ENCODE measurements around the gene PCK1. TPM values are rescaled to one million over a fixed set of nuclear protein-coding genes. Genes with fewer than 3 reads are reported as not detected.

Gene PCK1
- total and polyA plus RNA-seq, 2 experiments from 2014 or later = not detected

- Histone ChIP-seq H3K4me2 (ENCODE audit: unreplicated experiment) (no peak overlapping the region), H3K4me3 (no peak overlapping the region), H3K9me2 (ENCODE audit: insufficient read depth) (no peaks in the 10 kb centered on the region), H4K20me1 (ENCODE audit: insufficient read depth) (no peaks in the 10 kb centered on the region), H3K27ac (no peak overlapping the region), H3K36me3 (ENCODE audit: low read depth) (no peaks in the 10 kb centered on the region), H2AFZ (no peak overlapping the region), H3K9ac (no peak overlapping the region), H3K9me3 (ENCODE audit: low read depth) (no peaks in the 10 kb centered on the region), H3K79me2 (ENCODE audit: insufficient read depth) (no peaks in the 10 kb centered on the region), H3K4me1 (ENCODE audit: insufficient read depth) (no peaks in the 10 kb centered on the region), H3F3A (ENCODE audit: insufficient read depth) (no peaks in the 10 kb centered on the region), H3K27me3 (replicated peaks; ENCODE audit: insufficient read depth) (peaks cover 34% of the 10 kb centered on the region)
- DNase-seq = no peak
- WGBS, 2 experiments (ENCODE audit: low coverage in 1 of 2, low lambda C conversion rate in 2 of 2, missing lambda C conversion rate in 2 of 2) = 76 to 77% methylated on average over 6 of the region's 6 CpGs
- TF ChIP-seq EZH2phosphoT487 (IDR thresholded peaks at IDR 0.05; ENCODE audit: insufficient read depth, low read depth) (no peak), EZH2 (IDR thresholded peaks at IDR 0.05; ENCODE audit: insufficient read depth, poor library complexity, severe bottlenecking) (no peak)
- in situ Hi-C loops (cut with MboI) = no loop called here
These were observed 33.2 kb upstream of the PCK1 start for GRCh38 chr20:57527728-57528127.

DNA sequence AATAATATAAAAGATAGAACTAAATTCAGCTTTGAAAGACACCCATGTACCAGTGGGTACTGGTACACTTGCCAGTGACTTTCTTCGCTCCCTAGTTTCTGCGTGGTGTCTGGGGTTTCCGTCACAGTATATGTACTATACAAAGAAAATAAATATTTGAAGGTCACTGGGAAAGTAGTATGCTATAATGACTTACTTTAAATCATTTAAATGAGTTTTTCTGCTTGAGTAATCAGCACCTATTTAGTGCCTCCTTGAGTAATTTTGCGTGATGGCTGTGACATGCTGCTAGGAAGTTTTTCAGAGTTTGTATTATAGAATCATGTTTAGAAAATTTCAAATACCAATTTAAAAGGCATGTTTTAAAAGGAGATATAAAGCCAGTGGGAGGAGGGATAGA is 32.8 kb upstream of the PCK1 start:
- Histone ChIP-seq H3K9ac (no peak overlapping the region), H3K36me3 (ENCODE audit: low read depth) (no peaks in the 10 kb centered on the region), H3K4me3 (no peak overlapping the region), H3K27ac (no peak overlapping the region), H3K9me2 (ENCODE audit: insufficient read depth) (no peaks in the 10 kb centered on the region), H3K4me1 (ENCODE audit: insufficient read depth) (no peaks in the 10 kb centered on the region), H4K20me1 (ENCODE audit: insufficient read depth) (no peaks in the 10 kb centered on the region), H3K79me2 (ENCODE audit: insufficient read depth) (no peaks in the 10 kb centered on the region), H2AFZ (no peak overlapping the region), H3K4me2 (ENCODE audit: unreplicated experiment) (no peak overlapping the region), H3K9me3 (ENCODE audit: low read depth) (no peaks in the 10 kb centered on the region), H3K27me3 (replicated peaks; ENCODE audit: insufficient read depth) (peaks cover 38% of the 10 kb centered on the region), H3F3A (ENCODE audit: insufficient read depth) (no peaks in the 10 kb centered on the region)
- TF ChIP-seq EZH2 (IDR thresholded peaks at IDR 0.05; ENCODE audit: insufficient read depth, poor library complexity, severe bottlenecking) (no peak), EZH2phosphoT487 (IDR thresholded peaks at IDR 0.05; ENCODE audit: insufficient read depth, low read depth) (no peak)
- WGBS, 2 experiments (ENCODE audit: low coverage in 1 of 2, low lambda C conversion rate in 2 of 2, missing lambda C conversion rate in 2 of 2) = 87% methylated on average over 4 of the region's 4 CpGs
- in situ Hi-C loops (cut with MboI) = no loop called here
- DNase-seq = no peak

DNA sequence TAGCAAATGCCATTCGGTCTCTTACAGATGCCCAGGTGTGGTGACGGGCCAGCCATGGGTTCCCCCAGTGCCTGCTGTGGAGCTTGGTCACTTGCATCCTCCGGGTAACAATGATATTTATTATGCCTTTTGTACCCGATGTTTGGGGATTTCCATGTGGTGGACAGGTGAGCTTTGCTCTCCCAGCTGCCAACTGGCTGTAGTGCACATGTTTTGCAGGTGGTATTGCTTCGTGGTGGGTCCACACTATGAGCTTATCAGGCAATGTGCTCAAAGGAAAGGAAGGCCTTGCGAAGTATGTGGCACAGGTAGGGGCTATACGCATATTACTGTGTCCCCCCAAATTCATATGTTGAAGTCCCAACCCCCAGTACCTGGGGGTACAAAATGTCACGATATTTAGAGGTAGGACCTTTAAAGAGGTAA is 31.7 kb upstream of the PCK1 start:
- in situ Hi-C loops (cut with MboI) = no loop called here
- Histone ChIP-seq H3K27me3 (replicated peaks; ENCODE audit: insufficient read depth) (peaks cover 42% of the 10 kb centered on the region), H3K79me2 (ENCODE audit: insufficient read depth) (no peaks in the 10 kb centered on the region), H3K9me2 (ENCODE audit: insufficient read depth) (no peaks in the 10 kb centered on the region), H3K4me2 (ENCODE audit: unreplicated experiment) (no peak overlapping the region), H4K20me1 (ENCODE audit: insufficient read depth) (no peaks in the 10 kb centered on the region), H3K27ac (no peak overlapping the region), H3K4me3 (no peak overlapping the region), H3F3A (ENCODE audit: insufficient read depth) (no peaks in the 10 kb centered on the region), H3K9ac (no peak overlapping the region), H3K36me3 (ENCODE audit: low read depth) (no peaks in the 10 kb centered on the region), H3K9me3 (ENCODE audit: low read depth) (no peaks in the 10 kb centered on the region), H3K4me1 (ENCODE audit: insufficient read depth) (no peaks in the 10 kb centered on the region), H2AFZ (no peak overlapping the region)
- no peak for TF ChIP-seq EZH2phosphoT487 (IDR thresholded peaks at IDR 0.05; ENCODE audit: insufficient read depth, low read depth)
- TF ChIP-seq EZH2 (IDR thresholded peaks at IDR 0.05; ENCODE audit: insufficient read depth, poor library complexity, severe bottlenecking) = no peak
- no peak for DNase-seq
- 56 to 61% methylated on average over 8 of the region's 8 CpGs for WGBS, 2 experiments (ENCODE audit: low coverage in 1 of 2, low lambda C conversion rate in 2 of 2, missing lambda C conversion rate in 2 of 2)

DNA sequence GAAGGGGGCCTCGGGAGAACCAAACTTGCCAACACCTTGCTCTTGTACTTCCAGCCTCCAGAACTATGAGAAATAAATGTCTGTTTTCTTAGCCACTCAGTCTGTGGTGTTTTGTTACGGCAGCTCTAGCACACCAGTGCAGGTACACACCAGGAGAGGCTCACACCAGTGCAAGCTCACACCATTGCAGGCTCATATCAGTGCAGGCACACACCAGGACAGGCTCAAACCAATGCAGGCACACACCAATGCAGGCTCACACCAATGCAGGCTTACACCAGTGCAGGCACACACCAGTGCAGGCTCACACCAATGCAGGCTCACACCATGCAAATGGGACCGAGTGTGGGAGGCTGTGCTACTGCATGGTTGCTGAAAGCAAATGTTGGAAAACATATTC is 31.1 kb upstream of the PCK1 start:
- H3K27ac ChIP-seq = no peak overlapping the region
- no peaks in the 10 kb centered on the region for H3K4me1 ChIP-seq (ENCODE audit: insufficient read depth)
- peaks cover 48% of the 10 kb centered on the region for H3K27me3 ChIP-seq (replicated peaks; ENCODE audit: insufficient read depth)
- TF ChIP-seq EZH2 (IDR thresholded peaks at IDR 0.05; ENCODE audit: insufficient read depth, poor library complexity, severe bottlenecking) (no peak), EZH2phosphoT487 (IDR thresholded peaks at IDR 0.05; ENCODE audit: insufficient read depth, low read depth) (no peak)
- no peaks in the 10 kb centered on the region for H3K9me3 ChIP-seq (ENCODE audit: low read depth)
- H3K4me3 ChIP-seq = no peak overlapping the region
- no peak overlapping the region for H2AFZ ChIP-seq
- H3K9ac ChIP-seq = no peak overlapping the region
- H3F3A ChIP-seq (ENCODE audit: insufficient read depth) = no peaks in the 10 kb centered on the region
- WGBS, 2 experiments (ENCODE audit: low coverage in 1 of 2, low lambda C conversion rate in 2 of 2, missing lambda C conversion rate in 2 of 2) = 59 to 66% methylated on average over 3 of the region's 3 CpGs
- H3K79me2 ChIP-seq (ENCODE audit: insufficient read depth) = no peaks in the 10 kb centered on the region
- no peaks in the 10 kb centered on the region for H3K36me3 ChIP-seq (ENCODE audit: low read depth)
- H4K20me1 ChIP-seq (ENCODE audit: insufficient read depth) = no peaks in the 10 kb centered on the region
- DNase-seq = no peak
- in situ Hi-C loops (cut with MboI) = no loop called here
- H3K4me2 ChIP-seq (ENCODE audit: unreplicated experiment) = no peak overlapping the region
- no peaks in the 10 kb centered on the region for H3K9me2 ChIP-seq (ENCODE audit: insufficient read depth)

Data from GM23248 (cell line).